NCI-H1694 treated with DMSO at 0.1 percent for 48 hours (cell line): Measurements from ENCODE around the gene LMCD1.

Experiments used
- DNase-seq: peaks from one replicate; lab custom pipeline; 2025; lab: John Stamatoyannopoulos, UW

The LMCD1 gene, protein sequence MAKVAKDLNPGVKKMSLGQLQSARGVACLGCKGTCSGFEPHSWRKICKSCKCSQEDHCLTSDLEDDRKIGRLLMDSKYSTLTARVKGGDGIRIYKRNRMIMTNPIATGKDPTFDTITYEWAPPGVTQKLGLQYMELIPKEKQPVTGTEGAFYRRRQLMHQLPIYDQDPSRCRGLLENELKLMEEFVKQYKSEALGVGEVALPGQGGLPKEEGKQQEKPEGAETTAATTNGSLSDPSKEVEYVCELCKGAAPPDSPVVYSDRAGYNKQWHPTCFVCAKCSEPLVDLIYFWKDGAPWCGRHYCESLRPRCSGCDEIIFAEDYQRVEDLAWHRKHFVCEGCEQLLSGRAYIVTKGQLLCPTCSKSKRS

DNA sequence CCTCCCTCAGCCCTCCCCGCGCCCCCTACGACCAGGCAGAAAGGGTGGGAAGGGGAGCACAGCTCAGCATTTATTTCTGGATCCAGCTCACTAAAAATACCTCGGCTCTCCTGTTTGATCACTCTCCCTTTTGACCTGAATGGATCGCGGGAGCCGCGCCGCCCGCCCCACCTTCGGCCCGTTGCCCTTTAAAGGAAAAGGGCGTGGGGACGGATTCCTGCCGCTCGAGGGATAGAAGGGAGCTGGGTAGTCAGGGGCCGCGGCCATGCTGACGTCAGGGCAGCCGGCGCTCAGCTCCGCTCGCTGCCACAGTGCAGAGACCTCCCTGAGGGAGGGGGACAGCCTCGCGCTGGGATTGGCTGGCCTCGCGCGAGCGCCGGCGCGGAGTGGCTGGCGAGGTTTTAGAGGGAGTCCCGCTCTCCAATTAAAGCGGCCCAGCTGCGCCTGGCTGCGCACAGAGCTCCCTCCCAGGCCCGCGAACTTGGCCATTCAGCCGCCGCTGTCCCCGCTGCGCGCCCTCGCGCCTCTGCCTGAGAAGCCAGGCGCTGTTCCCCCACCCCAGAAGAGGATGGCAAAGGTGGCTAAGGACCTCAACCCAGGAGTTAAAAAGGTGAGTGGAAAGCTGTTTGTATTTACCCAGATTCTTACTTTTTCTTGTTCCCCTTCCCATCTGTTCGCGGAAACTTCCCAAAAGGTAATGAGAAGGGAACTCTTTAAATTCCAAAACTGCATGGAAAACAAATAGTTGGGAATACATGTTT, at the start of gene LMCD1:
Gene LMCD1 (plus strand): TSS at position 453 of the 761 bp plus-strand sequence. CDS start 116 bp downstream, at position 569.
- DNase-seq, result peak; percentile 51

GRCh38 chr3:8452112-8452511, 49.5 kb upstream of the LMCD1 start:
- DNase-seq, result no peak

GRCh38 chr3:8453153-8453552, 48.5 kb upstream of the LMCD1 start:
- no peak for DNase-seq

DNA sequence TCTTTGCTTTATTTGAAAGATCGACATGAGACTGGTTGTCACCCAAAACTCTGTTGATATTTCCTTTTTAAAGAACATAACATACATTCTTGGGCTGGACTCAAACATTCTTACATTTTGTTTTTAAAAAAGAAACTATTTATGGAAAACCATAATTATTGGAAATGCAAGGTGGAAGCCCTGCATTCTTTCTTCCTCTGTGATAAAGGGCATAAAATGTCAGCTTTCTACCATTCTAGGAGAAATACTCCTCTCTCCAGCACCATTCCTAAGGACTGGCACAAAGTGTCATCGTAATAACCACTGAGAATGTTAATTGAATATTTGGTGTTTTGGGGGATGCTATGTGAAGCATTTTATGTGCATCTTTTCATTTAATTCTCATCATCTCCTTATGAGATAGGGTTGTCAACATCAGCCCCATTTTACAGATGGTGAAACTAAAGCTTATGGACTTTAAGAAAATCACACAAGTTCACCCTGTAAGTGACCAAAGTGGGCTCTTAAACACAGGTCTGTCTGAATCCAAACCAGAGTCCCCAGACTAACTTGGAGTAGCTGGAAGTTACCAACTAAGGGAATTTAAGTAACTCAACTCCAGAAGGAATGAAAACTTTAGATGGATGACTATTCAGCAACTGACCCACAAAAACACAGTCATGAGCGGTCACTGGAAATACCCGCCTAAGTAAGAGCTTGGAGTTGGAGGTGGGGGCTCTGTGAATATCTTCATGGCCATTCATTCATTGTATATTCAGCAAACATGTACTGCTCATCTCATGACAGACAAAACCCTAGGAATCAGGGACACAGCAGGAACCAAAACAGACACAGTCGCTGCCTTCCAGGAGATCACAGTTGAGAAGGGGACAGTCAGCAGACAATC, 45.9 kb upstream of the LMCD1 start:
- no peak for DNase-seq

GRCh38 chr3:8456412-8456811, 45.2 kb upstream of the LMCD1 start:
- DNase-seq, result no peak

- DNase-seq, result no peak
Observed at GRCh38 chr3:8457039-8457438, 44.6 kb upstream of the LMCD1 start.

DNA sequence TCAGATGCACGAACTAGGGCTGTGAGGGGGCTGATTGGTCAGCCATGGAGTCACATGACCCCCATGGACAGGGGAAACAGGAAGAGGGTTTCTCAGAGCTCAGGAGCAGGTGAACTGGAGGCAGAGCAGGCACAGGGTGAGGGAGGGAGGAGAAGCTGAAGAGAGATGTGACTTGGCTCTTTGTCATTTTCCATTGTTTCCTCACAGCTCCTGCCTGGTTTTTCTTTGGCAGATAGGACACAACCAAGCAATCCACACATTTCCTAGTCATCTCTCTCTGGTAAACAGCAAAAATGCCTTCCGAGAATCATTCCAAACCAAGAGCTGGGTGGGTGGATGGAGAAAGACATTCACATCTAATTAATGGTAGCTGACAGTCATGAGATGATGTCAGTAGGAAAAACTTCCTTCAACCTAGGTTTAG, 43.4 kb upstream of the LMCD1 start:
- no peak for DNase-seq

- DNase-seq, result no peak
Observed at GRCh38 chr3:8458711-8459110, 42.9 kb upstream of the LMCD1 start.

- no peak for DNase-seq
Observed at GRCh38 chr3:8460050-8460708, 41.4 kb upstream of the LMCD1 start.

- DNase-seq, result no peak
Observed at GRCh38 chr3:8460815-8461456, 40.7 kb upstream of the LMCD1 start.

- DNase-seq, result no peak
Observed at GRCh38 chr3:8464668-8465067, 37.0 kb upstream of the LMCD1 start.

GRCh38 chr3:8466526-8466925, 35.1 kb upstream of the LMCD1 start:
- DNase-seq, result no peak

DNA sequence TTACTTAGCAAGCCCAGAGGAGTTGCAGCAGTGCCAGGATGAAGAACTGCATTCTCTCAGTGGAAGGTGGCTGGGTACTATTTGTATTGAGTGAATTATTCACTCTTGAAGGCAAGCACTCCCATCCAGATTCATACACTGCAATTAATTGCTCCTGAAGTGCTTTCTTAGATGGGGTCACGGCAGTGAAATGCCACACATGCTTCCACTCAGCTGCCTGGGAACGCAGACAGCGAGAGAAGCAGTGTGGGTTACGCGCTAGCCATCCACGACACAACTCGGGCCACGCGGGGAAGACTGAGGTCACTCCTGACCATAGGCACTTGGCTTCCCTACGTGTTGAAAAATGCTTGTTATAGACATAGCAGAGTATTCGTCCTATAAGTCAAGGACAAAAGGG, 30.8 kb upstream of the LMCD1 start:
- no peak for DNase-seq

- DNase-seq, result no peak
Observed at GRCh38 chr3:8472549-8472948, 29.1 kb upstream of the LMCD1 start.

GRCh38 chr3:8473029-8473428, 28.6 kb upstream of the LMCD1 start:
- no peak for DNase-seq

GRCh38 chr3:8473990-8474389, 27.6 kb upstream of the LMCD1 start:
- DNase-seq, result no peak

GRCh38 chr3:8474991-8475390, 26.6 kb upstream of the LMCD1 start:
- no peak for DNase-seq

- DNase-seq, result no peak
Observed at GRCh38 chr3:8480699-8481098, 20.9 kb upstream of the LMCD1 start.

DNA sequence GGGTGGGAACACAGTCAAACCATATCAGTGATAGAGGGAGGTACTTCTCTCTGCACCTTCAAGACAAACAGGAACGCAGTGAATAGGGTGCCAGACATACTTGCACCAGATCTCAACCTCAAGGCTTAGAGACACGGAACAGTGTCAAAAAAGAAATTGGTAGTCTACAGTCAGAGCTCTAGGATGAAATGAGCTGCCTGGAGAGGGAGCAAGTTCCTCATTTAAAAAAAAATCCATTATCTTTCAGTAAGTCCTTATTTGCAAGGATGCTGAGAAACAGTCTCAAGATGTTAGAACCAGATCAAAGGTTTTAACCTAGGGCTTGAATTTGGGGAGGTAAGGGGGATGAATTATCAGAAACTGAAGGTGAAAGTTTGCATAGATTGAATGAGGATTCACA, 20.2 kb upstream of the LMCD1 start:
- DNase-seq, result no peak

- no peak for DNase-seq
Observed at GRCh38 chr3:8482263-8482662, 19.4 kb upstream of the LMCD1 start.

DNA sequence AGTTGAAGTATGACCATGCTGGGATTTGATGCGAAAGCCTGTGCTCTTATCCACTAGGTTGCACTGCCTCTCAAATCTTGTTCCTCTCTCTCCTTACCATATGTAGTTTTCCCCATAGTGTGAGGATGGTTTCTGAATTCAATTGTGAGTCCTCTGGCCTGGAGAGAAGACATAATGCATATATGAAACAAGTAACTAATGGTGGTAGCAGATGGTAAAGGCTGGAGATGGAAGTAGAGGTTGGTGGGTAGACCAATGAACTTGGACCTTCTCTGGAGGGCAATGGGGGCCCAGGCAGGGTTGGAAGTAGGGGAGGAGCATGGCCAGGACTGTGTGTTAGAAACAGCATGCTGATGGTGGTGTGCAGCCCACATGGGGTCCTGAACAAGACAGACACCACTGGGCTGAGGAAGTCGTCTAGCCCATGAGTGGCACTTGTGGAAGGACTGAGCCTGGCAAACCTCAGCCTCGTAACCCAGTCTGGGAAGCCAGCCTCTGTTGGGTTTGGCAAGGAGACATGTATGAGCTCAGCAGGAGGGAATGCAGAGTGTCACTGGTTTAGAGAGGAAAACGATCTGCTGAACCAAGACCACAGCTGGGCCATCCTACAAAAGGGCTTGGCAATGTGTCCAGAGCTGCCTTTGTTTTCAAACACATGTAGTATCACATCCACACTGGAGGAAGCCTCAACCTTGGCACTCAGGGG, 18.5 kb upstream of the LMCD1 start:
- DNase-seq, result no peak
